Peyer's patch (tissue), 4 donors: ENCODE measurements around the gene CDK7.

Experiments
- POLR2A ChIP-seq, 2 donors: fragments of 450-650 bp; IDR thresholded peaks; one replicate each; pipeline ENCODE4 v1.5.1; 2017; ENCODE audit warnings: antibody characterized with exemption in 2 of 2, mild to moderate bottlenecking in 2 of 2, moderate library complexity in 2 of 2
- TF ChIP-seq, protein P1 (sequence below), 6 experiments: fragments of 450-650 bp in 4 of 6; fragments of 200-600 bp in 2 of 6; sonication (generic) in 1 of 6; IDR thresholded peaks; one replicate each; pipeline ENCODE4 v1.5.1; 2017 to 2019; ENCODE audit warnings: antibody characterized with exemption in 6 of 6, mild to moderate bottlenecking in 3 of 6, moderate library complexity in 1 of 6

DNA sequence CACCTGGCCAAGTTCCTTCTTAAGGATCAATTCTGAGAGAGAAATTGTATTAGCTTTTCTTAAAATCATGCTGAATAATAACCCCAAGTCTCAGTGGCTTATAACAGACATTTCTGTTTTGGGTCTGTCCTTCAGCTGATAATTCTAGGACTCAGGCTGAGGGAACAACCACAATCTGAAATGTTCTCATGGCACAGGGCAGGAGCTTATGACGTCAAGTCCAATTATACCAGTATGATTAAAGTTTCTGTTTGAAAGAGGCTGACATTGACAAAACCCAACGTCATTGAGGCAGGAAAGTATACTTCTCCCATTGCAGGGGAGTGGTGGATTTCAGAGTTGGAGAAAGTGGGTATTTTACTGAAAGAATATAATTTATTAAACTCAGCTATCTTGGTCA, 23.5 kb upstream of the CDK7 start:
- TF ChIP-seq, protein P1, sequence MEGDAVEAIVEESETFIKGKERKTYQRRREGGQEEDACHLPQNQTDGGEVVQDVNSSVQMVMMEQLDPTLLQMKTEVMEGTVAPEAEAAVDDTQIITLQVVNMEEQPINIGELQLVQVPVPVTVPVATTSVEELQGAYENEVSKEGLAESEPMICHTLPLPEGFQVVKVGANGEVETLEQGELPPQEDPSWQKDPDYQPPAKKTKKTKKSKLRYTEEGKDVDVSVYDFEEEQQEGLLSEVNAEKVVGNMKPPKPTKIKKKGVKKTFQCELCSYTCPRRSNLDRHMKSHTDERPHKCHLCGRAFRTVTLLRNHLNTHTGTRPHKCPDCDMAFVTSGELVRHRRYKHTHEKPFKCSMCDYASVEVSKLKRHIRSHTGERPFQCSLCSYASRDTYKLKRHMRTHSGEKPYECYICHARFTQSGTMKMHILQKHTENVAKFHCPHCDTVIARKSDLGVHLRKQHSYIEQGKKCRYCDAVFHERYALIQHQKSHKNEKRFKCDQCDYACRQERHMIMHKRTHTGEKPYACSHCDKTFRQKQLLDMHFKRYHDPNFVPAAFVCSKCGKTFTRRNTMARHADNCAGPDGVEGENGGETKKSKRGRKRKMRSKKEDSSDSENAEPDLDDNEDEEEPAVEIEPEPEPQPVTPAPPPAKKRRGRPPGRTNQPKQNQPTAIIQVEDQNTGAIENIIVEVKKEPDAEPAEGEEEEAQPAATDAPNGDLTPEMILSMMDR (IDR thresholded peaks at IDR 0.05), result no peak
- TF ChIP-seq POLR2A (IDR thresholded peaks at IDR 0.05), result no peak
